HCT116 (cell line): ENCODE data around the gene SNRPA1. TPM values are rescaled to one million over a fixed set of nuclear protein-coding genes. Genes with fewer than 3 reads are reported as not detected.

Source experiments
- ATAC-seq: fragments of 200-7000 bp; cut with Tn5 transposase; 2 replicates; pipeline ENCODE4 v1.9.1; 2020; ENCODE audit warnings: mild to moderate bottlenecking, moderate library complexity
- BruUV-seq: library from RNA; stranded (reverse); fragments of 400-500 nt; replicated peaks from 2 replicates; lab custom pipeline; 2021; lab: Mats Ljungman, UMichigan
- CTCF ChIA-PET: fragments of 300-600 bp; sonication (Branson Sonifier 250); formaldehyde crosslinking; loops from one replicate; lab custom pipeline; 2021; ENCODE audit warnings: antibody characterized with exemption; lab: Charles Lee
- POLR2A ChIA-PET: fragments of 300-600, 350-600 bp; sonication (Branson Sonifier 250); formaldehyde crosslinking; loops from one replicate; lab custom pipeline; 2021; ENCODE audit warnings: antibody characterized with exemption; lab: Charles Lee
- RAD21 ChIA-PET, 2 experiments: fragments of 300-600 bp; sonication (Branson Sonifier 250); formaldehyde crosslinking; loops; one replicate each; lab custom pipeline; 2023; ENCODE audit warnings: low total read pairs in 2 of 2; ENCODE audit not compliant: uncharacterized antibody in 2 of 2, unreplicated experiment in 2 of 2, low non-redundant PET in 1 of 2; lab: Charles Lee
- DNase-seq: peaks from one replicate; pipeline ENCODE4 v3.0.0-alpha.2; 2010; ENCODE audit warnings: low read depth, low spot score
- H2AFZ ChIP-seq: fragments of 200-600 bp; shearing (Covaris generic), sonication (generic); 2 replicates; pipeline ENCODE4 v1.6.1; 2017; ENCODE audit warnings: low read depth, mixed run types, mixed read lengths, antibody characterized with exemption, low read length; ENCODE audit not compliant: poor library complexity, severe bottlenecking
- H3K27ac ChIP-seq: 2 replicates; pipeline ENCODE4 v1.5.1; 2012; ENCODE audit warnings: low read depth, low read length
- H3K27me3 ChIP-seq: fragments of 200-600 bp; sonication (generic); 2 replicates; pipeline ENCODE4 v1.6.1; 2016; ENCODE audit warnings: mixed run types, low read length, mixed read lengths; ENCODE audit not compliant: insufficient read depth
- H3K36me3 ChIP-seq, 2 experiments: fragments of 200-500 bp in 1 of 2; fragments of 200-600 bp in 1 of 2; sonication (Bioruptor generic) in 1 of 2; sonication (generic) in 1 of 2; 2 replicates each; pipeline versions ENCODE4 v1.5.1 to v1.6.1; 2014 to 2016; ENCODE audit warnings: low read length in 2 of 2, inconsistent platforms in 1 of 2, mixed read lengths in 1 of 2, mixed run types in 1 of 2; ENCODE audit not compliant: insufficient read depth in 2 of 2, control insufficient read depth in 1 of 2
- H3K4me1 ChIP-seq, 2 experiments: fragments of 200-600 bp in 1 of 2; sonication (generic) in 1 of 2; 2 replicates each; pipeline versions ENCODE4 v1.5.1 to v1.6.1; 2012 to 2017; ENCODE audit warnings: low read length in 2 of 2, inconsistent platforms in 1 of 2, mild to moderate bottlenecking in 1 of 2, mixed read lengths in 1 of 2, mixed run types in 1 of 2, moderate library complexity in 1 of 2; ENCODE audit not compliant: insufficient read depth in 2 of 2, control insufficient read depth in 1 of 2
- H3K4me2 ChIP-seq: fragments of 200-600 bp; sonication (generic); 2 replicates; pipeline ENCODE4 v1.6.1; 2017; ENCODE audit warnings: mixed run types, low read length, mixed read lengths
- H3K4me3 ChIP-seq, 2 experiments: fragments of 200-600 bp in 1 of 2; sonication (generic) in 1 of 2; replicated peaks in 1 of 2; 2 replicates each; pipeline ENCODE4 v1.5.1; 2011 to 2016; ENCODE audit warnings: low read length in 2 of 2, control low read depth in 1 of 2, low read depth in 1 of 2, mild to moderate bottlenecking in 1 of 2, mixed read lengths in 1 of 2, mixed run types in 1 of 2
- H3K79me2 ChIP-seq: fragments of 200-600 bp; sonication (generic); 2 replicates; pipeline ENCODE4 v1.6.1; 2017; ENCODE audit warnings: mild to moderate bottlenecking, mixed run types, low read length, moderate library complexity, mixed read lengths; ENCODE audit not compliant: insufficient read depth
- H3K9ac ChIP-seq: fragments of 200-600 bp; sonication (generic); 2 replicates; pipeline ENCODE4 v1.6.1; 2016; ENCODE audit warnings: low read length, mixed read lengths
- H3K9me2 ChIP-seq: fragments of 200-600 bp; sonication (generic), shearing (Covaris generic); 2 replicates; pipeline ENCODE4 v1.6.1; 2017; ENCODE audit warnings: mixed run types, mild to moderate bottlenecking, moderate library complexity; ENCODE audit not compliant: insufficient read depth
- H3K9me3 ChIP-seq, 2 experiments: fragments of 200-500 bp in 1 of 2; fragments of 200-600 bp in 1 of 2; sonication (Bioruptor generic) in 1 of 2; sonication (generic) in 1 of 2; 2 replicates each; pipeline ENCODE4 v1.6.1; 2014 to 2017; ENCODE audit warnings: low read length in 2 of 2, mixed read lengths in 2 of 2, inconsistent platforms in 1 of 2, low read depth in 1 of 2, mild to moderate bottlenecking in 1 of 2, mixed run types in 1 of 2, moderate library complexity in 1 of 2; ENCODE audit not compliant: control insufficient read depth in 1 of 2, insufficient read depth in 1 of 2
- H4K20me1 ChIP-seq: fragments of 200-600 bp; sonication (generic), shearing (Covaris generic); 2 replicates; pipeline ENCODE4 v1.6.1; 2017; ENCODE audit warnings: mixed run types, mild to moderate bottlenecking, moderate library complexity; ENCODE audit not compliant: insufficient read depth
- CBX3 ChIP-seq: IDR thresholded peaks from 2 replicates; pipeline ENCODE4 v1.6.1; 2012; ENCODE audit warnings: low read depth
- EGR1 ChIP-seq: IDR thresholded peaks from 2 replicates; pipeline ENCODE4 v1.6.1; 2012; ENCODE audit warnings: low read depth
- ELF1 ChIP-seq: IDR thresholded peaks from 2 replicates; pipeline ENCODE4 v1.6.1; 2012; ENCODE audit warnings: low read depth, borderline replicate concordance
- EZH2 ChIP-seq: fragments of 200-600 bp; sonication (generic); IDR thresholded peaks from 2 replicates; pipeline ENCODE4 v1.6.1; 2017; ENCODE audit warnings: antibody characterized with exemption, mixed run types
- JUND ChIP-seq: IDR thresholded peaks from 2 replicates; pipeline ENCODE4 v1.6.1; 2012
- POLR2A ChIP-seq: IDR thresholded peaks from 2 replicates; pipeline ENCODE4 v1.7.0; 2011; ENCODE audit warnings: borderline replicate concordance; ENCODE audit not compliant: insufficient read depth, insufficient read length; ENCODE audit errors: extremely low read depth
- POLR2AphosphoS5 ChIP-seq: IDR thresholded peaks from 2 replicates; pipeline ENCODE4 v1.6.1; 2011; ENCODE audit warnings: mild to moderate bottlenecking, low read depth, low read length, moderate library complexity
- RAD21 ChIP-seq: IDR thresholded peaks from 2 replicates; pipeline ENCODE4 v1.6.1; 2012; ENCODE audit warnings: low read depth, mild to moderate bottlenecking
- SP1 ChIP-seq: IDR thresholded peaks from 2 replicates; pipeline ENCODE4 v1.6.1; 2012; ENCODE audit warnings: low read depth
- SRF ChIP-seq: IDR thresholded peaks from 2 replicates; pipeline ENCODE4 v1.6.1; 2012; ENCODE audit warnings: low read depth
- TCF7L2 ChIP-seq: IDR thresholded peaks from 2 replicates; pipeline ENCODE4 v1.7.0; 2011; ENCODE audit warnings: borderline replicate concordance, inconsistent platforms; ENCODE audit not compliant: insufficient read depth, insufficient read length; ENCODE audit errors: extremely low read depth
- ZNF274 ChIP-seq: fragments of 200-500 bp; sonication (Bioruptor generic); IDR thresholded peaks from 2 replicates; pipeline ENCODE4 v1.6.1; 2014; ENCODE audit warnings: mild to moderate bottlenecking, low read depth, low read length, inconsistent platforms
- intact Hi-C: fragments of 100-400 bp; cut with micrococcal nuclease; formaldehyde crosslinking; loops from 2 replicates; pipeline ENCODE4 v1.10.0; 2022
- total RNA-seq: library from RNA; stranded (reverse); gene quantifications from one replicate; pipeline ENCODE4 v1.2.1, GENCODE V29; 2021; ENCODE audit not compliant: unreplicated experiment
- TF ChIP-seq, protein P1 (sequence below): IDR thresholded peaks from 2 replicates; pipeline ENCODE4 v1.6.1; 2012; ENCODE audit warnings: low read depth
- TF ChIP-seq, protein P2 (sequence below), 3 experiments: fragments of 200-600 bp in 1 of 3; sonication (generic) in 1 of 3; IDR thresholded peaks in 2 of 3; conservative IDR thresholded peaks in 1 of 3; 2 replicates each; pipeline ENCODE4 v1.5.1; 2012 to 2017; ENCODE audit warnings: low read depth in 2 of 3, low read length in 2 of 3, antibody characterized with exemption in 1 of 3, borderline replicate concordance in 1 of 3, control low read depth in 1 of 3, mild to moderate bottlenecking in 1 of 3, mixed read lengths in 1 of 3, mixed run types in 1 of 3, moderate library complexity in 1 of 3; ENCODE audit not compliant: insufficient read depth in 1 of 3
- TF ChIP-seq, protein P3 (sequence below): IDR thresholded peaks from 2 replicates; pipeline ENCODE4 v1.6.1; 2012

Gene SNRPA1
- total RNA-seq, 1 experiment from 2014 or later, result 104 TPM

- H3K36me3 ChIP-seq, result no peaks in the 10 kb centered on the region
- intact Hi-C loops, result no loop called here
- ChIA-PET RAD21 (no interaction called here), POLR2A (no interaction called here), CTCF (no interaction called here)
- no peak overlapping the region for H3K4me3 ChIP-seq
- no peak overlapping the region for H3K27ac ChIP-seq
- TF ChIP-seq RAD21, result no peak
- no peak for TF ChIP-seq ZNF274
- no peak for TF ChIP-seq POLR2A
- no peak for TF ChIP-seq EZH2
- TF ChIP-seq, protein P1, sequence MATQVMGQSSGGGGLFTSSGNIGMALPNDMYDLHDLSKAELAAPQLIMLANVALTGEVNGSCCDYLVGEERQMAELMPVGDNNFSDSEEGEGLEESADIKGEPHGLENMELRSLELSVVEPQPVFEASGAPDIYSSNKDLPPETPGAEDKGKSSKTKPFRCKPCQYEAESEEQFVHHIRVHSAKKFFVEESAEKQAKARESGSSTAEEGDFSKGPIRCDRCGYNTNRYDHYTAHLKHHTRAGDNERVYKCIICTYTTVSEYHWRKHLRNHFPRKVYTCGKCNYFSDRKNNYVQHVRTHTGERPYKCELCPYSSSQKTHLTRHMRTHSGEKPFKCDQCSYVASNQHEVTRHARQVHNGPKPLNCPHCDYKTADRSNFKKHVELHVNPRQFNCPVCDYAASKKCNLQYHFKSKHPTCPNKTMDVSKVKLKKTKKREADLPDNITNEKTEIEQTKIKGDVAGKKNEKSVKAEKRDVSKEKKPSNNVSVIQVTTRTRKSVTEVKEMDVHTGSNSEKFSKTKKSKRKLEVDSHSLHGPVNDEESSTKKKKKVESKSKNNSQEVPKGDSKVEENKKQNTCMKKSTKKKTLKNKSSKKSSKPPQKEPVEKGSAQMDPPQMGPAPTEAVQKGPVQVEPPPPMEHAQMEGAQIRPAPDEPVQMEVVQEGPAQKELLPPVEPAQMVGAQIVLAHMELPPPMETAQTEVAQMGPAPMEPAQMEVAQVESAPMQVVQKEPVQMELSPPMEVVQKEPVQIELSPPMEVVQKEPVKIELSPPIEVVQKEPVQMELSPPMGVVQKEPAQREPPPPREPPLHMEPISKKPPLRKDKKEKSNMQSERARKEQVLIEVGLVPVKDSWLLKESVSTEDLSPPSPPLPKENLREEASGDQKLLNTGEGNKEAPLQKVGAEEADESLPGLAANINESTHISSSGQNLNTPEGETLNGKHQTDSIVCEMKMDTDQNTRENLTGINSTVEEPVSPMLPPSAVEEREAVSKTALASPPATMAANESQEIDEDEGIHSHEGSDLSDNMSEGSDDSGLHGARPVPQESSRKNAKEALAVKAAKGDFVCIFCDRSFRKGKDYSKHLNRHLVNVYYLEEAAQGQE, result no peak
- no peak for TF ChIP-seq ELF1
- TF ChIP-seq CBX3, result no peak
- no peak for TF ChIP-seq TCF7L2
- TF ChIP-seq, protein P2, sequence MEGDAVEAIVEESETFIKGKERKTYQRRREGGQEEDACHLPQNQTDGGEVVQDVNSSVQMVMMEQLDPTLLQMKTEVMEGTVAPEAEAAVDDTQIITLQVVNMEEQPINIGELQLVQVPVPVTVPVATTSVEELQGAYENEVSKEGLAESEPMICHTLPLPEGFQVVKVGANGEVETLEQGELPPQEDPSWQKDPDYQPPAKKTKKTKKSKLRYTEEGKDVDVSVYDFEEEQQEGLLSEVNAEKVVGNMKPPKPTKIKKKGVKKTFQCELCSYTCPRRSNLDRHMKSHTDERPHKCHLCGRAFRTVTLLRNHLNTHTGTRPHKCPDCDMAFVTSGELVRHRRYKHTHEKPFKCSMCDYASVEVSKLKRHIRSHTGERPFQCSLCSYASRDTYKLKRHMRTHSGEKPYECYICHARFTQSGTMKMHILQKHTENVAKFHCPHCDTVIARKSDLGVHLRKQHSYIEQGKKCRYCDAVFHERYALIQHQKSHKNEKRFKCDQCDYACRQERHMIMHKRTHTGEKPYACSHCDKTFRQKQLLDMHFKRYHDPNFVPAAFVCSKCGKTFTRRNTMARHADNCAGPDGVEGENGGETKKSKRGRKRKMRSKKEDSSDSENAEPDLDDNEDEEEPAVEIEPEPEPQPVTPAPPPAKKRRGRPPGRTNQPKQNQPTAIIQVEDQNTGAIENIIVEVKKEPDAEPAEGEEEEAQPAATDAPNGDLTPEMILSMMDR (IDR thresholded peaks at IDR 0.05 in 2 of 3, conservative IDR thresholded peaks at IDR 0.05 in 1 of 3; ENCODE audit: borderline replicate concordance in 1 of 3, insufficient read depth in 1 of 3, low read depth in 2 of 3, low read length in 2 of 3), result no peak
- no peak for TF ChIP-seq POLR2AphosphoS5
- TF ChIP-seq SRF, result no peak
- TF ChIP-seq JUND, result no peak
- no peak for TF ChIP-seq SP1
- TF ChIP-seq, protein P3, sequence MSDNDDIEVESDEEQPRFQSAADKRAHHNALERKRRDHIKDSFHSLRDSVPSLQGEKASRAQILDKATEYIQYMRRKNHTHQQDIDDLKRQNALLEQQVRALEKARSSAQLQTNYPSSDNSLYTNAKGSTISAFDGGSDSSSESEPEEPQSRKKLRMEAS, result no peak
- no peak for TF ChIP-seq EGR1
- no peak for DNase-seq
- no peak overlapping the region for H3K9ac ChIP-seq
- ATAC-seq, result no peak
- no peak overlapping the region for H3K4me2 ChIP-seq
- BruUV-seq, result no TSS peak
- no peak overlapping the region for H2AFZ ChIP-seq
- no peaks in the 10 kb centered on the region for H3K27me3 ChIP-seq
- no peaks in the 10 kb centered on the region for H4K20me1 ChIP-seq
- no peaks in the 10 kb centered on the region for H3K9me3 ChIP-seq
- no peaks in the 10 kb centered on the region for H3K4me1 ChIP-seq
- no peaks in the 10 kb centered on the region for H3K9me2 ChIP-seq
- no peaks in the 10 kb centered on the region for H3K79me2 ChIP-seq
These were observed 22.4 kb upstream of the SNRPA1 start for GRCh38 chr15:101317336-101317872.
